ENCODE measurements around the gene SBNO2.
"Not testable (repeated sequence)": the region's sequence is repeated elsewhere in the genome, so short reads cannot be mapped to it uniquely, and the experiment has no call there.

Gene SBNO2

DNA sequence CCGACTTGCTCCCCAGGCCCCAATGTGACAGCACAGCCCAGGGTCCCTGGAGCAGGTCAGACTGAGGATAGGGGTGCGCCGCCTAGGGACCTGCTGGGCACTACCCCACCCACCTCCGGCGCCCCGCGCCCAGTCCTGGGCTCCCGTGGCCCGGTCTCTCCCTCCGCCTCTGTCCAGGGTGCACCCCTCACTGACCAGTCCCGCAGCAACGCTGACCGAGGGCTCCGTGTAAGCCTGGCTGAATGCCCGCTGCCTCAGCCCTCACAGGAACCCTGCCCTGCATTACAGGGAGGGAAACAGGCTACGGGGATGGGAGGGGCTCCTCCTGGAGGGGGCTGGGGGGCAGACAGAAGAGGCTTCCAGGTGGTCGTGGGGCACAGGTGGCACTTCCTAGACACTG lies 38.6 kb downstream of the SBNO2 start:
- no peak for DNase-seq

DNA sequence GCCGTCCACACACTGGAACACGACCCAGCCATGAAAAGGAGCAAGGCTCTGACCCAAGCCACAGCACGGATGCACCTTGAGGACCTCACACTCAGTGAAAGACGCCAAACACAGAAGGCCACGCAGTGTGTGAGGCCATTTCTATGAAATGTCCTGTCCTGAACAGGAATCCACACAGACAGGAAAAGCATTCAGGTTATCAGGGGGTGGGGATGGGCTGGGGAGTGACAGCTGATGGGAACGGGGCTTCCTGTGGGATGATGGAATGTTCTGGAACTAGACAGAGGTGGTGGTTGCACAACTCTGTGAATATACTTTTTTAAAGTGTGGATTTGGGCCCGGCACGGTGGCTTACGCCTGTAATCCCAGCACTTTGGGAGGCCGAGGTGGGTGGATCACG lies 39.6 kb downstream of the SBNO2 start:
- no peak for DNase-seq

DNA sequence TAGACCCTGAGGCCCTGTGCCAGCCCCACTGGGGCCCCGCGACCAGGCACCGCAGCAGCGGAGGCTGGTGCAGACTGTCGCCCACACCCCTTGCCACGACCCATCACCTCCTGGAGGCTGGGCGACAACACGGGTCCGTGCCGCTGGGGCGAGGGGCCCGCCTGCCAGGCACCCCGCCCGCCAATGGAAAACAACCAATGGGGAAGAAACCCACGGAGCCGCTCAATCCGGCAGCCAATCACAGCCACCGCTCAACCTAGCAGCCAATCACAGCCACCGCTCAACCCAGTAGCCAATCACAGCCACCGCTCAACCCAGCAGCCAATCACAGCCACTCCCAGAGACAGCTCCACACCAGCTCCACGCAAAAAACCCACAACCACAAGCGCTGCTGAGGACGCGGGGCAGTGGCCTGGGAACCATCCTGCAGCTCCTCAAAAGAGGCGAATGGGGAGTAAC lies 40.6 kb downstream of the SBNO2 start:
- peak in 3 of 4 experiments; percentile 29 to 42 (median 31) for DNase-seq

DNA sequence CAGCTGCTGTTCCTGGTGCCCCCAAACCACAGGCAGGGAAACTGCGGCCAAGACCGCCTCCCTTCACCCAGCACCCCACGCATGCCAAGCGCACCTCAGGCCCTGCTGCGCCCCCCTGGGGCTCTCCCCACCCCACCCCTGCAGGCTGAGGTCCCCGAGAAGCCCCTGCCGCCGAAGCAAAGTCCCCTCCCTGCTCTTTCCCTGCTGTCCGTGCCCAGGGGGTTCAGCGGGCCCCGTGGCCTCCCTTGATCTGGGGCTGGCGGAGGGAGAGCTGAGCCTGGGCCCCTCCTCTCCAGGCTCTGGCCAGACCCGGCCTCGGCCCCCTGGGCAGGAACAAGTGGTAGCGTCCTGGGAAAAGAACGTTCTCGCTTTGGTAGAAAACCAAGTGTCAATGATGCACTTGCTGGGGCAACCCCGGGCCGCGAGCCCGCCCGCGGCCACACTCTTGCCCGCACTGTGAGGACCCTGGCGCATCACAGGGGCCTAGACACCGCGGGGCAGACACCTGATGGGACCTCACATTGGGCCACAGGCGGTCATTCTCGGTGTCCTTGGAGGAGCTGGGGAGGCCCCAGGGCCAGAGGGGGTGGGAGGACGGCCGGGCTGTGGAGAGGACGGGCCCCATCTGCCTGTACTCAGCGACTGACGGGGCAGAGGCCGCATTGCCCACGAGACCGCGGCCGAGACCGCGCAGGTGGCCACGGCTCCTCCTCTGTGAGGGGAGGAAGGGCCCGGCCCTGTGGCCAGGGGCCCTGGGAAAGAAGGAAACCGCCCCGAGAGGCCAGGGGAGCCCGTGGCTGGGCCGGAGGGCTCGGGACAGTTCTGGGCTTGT lies 41.3 kb downstream of the SBNO2 start:
- DNase-seq, result peak in 3 of 4 experiments; percentile 35 to 54 (median 35)

DNA sequence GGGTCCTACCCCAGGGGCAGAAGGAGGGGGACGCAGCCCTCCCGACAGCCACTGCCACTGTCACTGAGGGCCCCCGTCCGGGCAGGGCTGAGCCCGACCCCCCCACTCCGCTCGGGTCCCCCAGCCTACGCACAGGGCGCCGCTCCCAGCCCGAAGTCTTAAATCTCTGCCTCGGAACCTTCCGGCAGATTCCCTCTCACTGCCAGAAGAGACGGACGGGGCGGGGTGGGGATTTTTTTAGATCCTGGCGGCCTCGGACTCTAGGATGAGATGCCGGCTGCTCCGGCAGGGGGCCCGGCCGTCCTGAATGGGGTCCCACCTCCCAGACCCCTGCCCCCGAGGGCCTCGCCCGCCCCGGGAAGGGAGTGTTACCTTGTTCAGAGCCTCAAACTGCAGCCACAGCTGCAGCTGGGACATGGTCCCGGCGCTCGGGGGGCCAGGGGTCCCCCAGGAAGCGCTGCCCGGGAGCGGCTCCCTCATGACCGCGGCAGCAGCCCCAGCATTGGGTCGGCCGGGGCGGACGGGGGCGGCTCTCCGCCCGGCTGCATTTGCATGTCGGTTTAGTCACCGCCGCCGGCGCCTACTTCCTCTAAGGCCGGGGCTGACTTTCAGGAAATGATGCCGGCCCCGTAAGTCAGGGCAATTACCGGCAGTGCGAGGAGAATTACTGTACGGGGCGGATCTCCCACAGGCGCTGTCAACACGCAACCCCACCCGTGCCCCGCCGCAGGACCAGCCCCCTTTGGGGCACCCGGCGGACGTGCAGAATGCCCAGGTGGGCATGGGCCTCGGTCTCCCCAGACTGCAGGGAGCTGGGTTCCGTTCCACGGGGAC lies 42.1 kb downstream of the SBNO2 start:
- DNase-seq, result peak; percentile 93 to 97 (median 97)

DNA sequence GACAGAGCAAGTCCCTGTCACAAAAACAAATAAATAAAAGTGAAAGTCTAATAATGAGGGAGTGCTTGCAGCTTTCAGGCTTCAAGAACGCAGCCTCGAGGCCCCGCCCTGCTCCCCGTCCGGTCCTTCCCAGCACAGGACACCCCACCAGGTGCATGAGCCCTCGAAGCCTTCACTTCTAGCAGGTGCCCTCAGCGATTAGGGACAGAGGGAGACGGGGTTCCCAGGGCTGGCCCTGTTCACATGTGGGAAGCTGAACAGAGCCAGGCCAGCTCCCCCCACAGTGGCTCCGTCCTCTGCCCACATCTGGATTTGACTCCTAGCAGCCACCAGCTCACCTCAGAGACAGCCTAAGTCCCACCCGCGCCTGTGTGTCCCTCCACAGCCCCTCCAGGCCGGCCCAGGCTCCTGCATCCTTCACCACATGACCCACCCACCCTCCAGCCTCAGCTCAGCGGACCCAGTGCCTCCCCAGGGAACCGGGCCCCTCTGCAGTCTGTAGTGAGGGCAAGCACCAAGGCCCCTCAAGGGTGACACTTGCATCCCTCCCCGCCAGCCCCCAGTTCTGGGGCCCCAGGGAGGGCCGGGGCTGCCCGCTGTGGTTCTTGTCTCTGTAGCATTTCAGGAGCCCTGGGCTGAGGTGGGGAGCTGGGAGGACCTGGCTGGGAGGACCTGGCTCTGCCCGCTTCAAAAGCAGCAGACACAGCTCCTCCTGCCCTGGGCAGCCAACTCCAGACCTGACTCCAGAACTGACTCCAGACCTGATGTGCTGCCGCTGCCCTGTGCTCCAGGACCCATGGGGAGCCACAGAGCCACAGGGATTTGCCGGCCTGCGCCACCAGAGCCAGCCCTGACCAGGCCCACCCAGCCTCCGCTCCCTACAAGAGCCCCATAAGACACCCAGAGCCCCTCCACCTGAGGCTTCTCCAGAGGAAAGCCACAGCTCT lies 43.0 kb downstream of the SBNO2 start:
- peak in 1 of 4 experiments; percentile 36 for DNase-seq

DNA sequence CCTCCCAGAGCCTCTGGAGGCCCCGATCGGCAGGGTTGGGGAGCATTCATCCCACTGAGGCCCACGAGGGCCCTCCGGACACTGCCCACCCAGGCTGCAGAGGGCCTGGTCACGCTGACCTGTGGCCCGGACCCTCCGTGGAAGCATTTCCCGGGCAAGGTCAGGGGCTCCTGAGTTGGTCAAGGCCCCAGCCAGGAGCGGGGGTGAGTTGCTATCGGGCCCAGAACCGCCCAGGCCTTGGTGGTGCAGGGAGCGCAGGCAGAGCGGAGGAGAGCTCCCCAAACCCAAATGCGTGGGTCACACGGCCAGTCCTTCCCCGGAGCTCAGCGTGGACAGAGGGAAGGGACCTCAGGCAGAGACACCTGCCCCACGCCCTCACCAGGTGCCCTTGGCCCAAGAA lies 44.5 kb downstream of the SBNO2 start:
- no peak for DNase-seq

DNA sequence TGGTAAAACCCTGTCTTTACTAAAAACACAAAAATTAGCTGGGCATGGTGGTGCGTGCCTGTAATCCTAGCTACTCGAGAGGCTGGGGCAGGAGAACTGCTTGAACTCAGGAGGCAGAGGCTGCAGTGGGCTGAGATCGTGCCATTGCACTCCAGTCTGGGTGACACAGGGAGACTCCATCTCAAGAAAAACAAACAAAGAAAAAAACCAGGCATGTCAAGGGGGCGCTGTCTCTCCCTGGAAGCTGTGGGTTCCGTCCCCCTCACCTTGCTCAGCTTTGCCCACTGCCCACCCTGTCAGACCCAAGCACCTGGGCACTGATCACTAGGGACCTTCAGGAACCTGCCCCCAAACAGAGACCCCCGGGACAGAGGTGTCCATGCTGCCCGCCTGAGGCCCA lies 45.0 kb downstream of the SBNO2 start:
- DNase-seq, result not testable (repeated sequence)

DNA sequence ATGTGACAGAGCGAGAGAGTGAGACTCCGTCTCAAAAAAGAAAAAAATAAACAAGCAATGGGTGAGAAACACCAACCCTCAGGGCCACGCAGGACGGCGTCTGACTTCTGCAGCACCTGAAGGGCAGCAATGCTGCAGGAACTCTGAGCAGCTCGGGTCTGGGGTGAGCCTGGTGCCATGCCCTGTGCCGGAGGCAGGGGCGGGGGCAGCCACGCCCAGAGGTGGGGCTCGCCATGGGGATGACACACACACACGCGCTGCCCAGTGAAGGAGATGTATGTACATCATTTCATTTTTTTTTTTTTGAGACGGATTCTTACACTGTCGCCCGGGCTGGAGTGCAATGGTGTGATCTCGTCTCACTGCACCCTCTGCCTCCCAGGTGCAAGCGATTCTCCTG lies 46.0 kb downstream of the SBNO2 start:
- DNase-seq, result no peak

DNA sequence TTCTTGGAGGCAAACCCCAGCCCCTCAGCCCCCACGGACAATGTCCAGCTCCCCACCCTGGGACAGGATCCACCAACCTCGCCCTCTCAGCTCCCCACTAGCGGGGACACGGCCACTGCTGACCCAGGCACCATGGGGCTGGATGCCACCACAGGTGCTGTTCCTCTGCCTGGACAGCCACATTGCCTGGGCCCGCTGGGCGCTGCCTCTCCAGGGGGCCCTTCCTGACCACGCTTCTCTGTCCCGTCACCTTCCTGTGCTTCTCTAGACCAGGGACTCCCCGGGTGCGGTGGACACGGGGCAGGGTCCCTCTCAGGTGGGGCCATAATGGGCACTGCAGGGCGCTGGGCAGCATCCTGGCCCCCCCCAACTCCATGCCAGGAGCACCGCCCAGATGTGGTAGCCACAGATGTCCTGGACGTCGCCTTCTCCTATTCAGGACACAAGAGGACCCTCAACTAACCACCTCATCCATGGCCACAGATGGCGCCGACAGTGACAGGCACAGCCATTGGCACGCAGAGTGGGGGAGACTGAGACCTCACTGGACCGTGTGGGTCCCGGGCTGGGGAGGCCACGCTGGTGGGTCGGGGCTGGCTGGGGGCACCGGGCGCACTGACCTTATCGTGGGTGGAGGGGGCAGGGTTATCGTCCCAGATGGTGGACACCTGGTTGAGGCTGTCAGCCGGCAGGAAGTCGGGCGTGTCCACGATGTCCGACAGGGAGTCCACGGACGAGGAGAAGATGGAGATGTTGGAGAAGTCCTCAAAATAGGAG lies 46.9 kb downstream of the SBNO2 start:
- DNase-seq, result no peak

DNA sequence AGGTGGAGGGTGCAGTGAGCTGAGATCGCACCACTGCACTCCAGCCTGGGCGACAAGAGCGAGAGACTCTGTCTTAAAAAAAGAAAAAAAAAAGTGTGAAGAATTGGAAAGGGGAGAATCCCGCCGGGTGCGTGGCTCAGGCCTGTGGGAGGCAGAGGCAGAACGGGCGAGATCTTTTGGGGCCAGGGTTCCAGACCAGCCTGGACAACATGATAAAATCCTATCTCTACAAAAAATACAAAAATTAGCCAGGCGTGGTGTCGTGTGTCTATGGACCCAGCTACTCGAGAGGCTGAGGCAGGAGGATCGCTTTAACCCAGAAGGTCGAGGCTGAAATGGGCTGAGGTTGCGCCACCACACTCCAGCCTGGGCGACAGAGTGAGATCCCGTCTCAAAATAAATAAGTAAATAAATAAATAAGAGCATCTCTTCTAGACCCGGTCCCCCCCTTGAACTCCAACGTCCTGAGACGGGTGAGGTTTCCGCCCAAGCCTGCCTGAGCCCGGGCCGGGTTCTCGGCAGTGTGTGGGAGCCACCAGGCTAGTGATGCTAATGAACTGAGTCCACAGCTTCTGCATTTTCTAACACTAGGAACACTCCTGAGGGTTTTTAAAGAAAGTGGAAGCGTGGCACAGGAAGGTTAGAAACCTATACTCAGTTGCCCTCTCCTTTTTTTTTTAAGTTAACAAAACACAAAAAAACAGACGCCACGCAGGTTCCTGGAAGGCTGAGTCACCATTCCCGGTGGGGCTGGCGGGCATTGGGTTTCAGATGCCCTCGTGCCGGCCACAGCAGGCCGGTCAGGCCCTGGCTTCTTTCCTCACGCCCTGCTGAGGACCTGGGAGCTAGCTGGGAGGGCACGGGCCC lies 48.2 kb downstream of the SBNO2 start:
- peak in 1 of 4 experiments; percentile 39 for DNase-seq

DNA sequence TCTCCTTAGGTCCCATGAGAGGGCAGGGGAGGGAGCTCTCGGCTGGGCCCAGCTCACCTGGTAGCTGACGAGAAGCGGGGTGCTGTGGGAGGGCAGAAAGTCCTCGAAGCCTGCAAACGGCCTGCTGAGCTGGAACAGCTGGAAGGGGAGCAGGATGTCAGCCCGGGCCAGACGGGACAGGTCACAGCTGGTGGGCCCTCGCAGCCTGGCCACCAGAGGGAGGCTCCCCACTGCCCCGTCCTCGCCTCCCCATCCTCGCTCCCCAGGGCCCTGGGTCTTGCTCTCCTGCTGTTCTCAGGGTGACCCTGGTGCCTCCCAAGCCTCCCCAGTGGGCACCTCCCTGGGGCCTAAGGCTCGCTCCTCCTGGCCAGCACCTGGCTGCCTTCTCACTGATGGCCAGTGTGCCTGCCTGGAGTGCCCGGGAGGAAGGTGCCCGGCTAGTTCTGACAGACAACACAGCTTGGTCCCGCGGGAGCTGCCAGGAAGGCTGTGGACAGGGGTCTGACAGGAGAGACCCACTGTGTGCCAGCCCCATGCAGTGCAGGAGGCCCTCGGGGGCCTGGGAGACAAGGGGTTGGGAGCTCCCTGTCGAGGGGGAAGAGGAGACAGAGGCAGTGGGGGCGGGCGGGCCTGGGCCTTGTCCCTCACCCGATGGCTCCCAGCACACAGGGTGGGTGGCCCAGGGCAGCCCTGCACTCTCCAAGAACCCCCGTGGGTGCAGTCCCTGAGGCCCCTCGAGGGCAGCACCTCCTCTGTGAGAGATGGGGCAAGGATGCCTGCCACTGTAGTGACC lies 50.0 kb downstream of the SBNO2 start:
- no peak for DNase-seq

DNA sequence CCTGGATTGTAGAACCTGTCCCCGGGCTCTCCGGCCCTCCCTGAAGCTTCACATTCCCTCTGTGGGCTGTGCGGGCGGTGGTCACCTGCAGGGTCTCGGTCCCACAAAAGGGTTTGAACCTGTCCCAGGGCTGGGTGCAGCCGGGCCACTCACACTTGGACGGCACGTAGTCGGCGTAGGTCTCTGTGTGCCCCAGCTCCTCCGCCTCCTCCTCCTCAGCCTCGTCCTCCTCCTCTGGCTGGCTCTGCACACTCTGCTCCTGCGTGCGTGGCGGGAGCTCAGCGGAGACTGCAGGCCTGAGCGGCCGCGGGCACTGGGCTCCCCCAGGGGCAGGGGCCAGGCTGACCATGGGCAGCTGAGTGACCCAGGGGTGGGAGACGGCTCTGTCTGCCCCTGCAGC lies 50.7 kb downstream of the SBNO2 start:
- no peak for DNase-seq

DNA sequence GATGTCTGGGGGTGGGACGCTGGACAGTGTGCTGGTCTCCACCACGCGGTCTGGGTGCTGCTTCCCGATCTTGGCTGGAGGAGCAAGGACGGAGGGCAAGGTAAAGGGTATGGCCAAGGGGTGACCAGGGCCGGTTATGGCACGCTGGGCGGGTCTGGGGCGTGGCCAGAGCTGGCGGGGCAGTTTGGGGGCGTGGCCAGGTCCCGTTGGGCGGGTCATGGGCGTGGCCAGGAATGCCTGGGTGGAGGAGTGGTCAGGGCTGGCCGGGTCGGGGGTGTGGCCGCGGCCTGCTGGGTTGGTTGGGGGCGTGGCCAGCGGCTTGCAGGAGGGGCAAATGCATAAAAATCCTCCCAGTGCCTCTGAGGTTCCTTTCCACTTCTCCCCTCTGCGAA lies 51.1 kb downstream of the SBNO2 start:
- peak; percentile 71 to 85 (median 71) for DNase-seq

DNA sequence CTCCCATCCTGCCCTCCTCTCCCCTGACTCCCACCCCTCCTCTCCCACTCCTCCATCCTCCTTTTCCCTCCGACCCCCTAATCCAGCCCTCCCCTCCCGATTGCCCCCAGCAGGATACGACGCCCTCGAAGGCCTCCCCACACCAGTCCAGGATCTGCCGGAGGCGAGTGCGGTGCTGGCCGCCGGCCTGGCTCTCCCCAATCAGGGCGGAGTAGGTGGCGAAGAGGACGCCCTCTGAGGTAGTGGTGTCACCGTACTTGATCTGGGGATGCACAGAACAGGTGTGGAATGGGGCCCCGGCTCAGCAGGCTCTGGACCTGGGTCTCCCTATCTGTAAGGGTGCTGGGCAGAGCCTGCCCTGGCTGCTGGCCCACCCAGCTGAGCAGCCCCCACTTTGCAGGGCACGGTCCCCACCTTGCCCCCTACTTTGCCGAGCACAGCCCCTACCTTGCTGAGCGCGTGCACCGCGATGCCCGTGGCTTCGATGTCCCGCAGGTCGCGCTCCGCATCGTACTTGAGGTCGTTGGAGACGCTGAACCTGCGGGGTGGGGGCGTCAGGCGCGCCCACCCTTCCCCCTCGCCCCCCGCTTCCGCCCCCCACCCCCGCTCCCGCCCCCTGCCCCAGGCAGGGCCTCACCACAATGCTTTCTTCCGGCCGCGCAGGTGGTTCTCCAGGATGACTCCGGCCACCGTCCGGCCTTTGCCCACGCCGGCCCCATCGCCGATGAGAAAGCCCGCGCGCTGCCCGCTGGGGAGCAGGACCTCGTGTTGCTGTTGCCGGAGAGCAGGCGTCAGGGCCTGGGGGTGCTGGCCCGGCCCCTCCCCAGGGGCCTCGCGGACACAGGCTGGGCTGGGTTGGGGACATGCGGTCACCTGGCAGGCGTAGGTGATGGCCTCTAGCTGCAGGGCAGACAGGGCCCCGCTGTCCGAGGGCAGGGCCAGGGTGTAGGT lies 51.8 kb downstream of the SBNO2 start:
- DNase-seq, result no peak

DNA sequence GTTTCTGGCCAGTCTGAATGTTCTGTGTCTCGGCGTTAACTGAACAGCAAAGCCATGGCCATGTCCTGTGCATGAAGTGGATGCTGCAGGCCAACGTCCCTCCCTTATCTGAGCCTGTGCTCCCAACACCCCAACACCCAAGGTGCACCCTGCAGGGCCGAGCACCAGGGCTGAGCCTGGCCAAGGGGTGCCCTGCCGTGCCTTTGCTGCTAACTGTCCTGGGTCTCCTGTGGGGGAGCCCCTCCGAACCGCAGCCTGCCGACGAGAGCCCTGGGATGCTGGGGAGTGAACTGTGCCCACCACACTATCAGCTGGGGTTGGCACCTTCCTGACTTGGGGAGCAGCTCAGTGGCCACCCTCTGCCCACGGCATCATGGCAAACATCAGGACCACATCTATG lies 52.7 kb downstream of the SBNO2 start:
- no peak for DNase-seq

DNA sequence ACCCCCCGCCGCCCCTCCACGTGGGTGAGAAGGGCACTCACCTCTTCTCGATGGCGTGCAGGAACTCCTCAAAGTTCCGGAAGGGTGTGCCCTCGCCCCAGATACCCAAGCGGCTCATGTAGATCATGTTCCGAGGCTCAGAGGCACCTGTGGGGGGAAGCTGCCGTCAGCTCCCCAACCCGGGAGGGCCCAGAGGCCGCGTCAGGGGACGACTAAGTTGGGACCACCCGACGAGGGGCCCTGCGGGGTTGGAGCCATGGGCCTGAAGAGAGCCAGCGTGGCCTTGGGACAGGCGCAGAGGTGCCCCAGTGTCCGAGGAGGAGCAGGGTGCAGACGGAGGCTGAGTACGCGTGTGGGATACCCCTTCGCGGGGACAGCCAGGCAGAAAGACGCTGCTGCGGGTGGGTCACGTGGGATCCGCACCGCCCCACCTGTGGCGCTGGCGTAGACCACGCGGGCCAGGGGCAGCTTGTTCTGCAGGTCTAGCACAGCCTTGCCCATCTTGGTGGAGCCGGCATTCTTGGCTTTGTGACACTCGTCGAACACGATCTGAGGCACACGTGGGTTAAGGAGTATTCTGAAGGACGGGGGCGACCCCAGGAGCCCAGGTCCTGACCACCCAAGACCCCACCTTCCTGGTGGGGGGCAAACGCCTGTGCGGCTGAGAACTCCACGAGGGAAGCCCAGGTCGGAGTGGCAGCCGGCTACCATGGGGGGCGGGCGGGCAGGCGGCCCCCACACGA lies 54.4 kb downstream of the SBNO2 start:
- no peak for DNase-seq

DNA sequence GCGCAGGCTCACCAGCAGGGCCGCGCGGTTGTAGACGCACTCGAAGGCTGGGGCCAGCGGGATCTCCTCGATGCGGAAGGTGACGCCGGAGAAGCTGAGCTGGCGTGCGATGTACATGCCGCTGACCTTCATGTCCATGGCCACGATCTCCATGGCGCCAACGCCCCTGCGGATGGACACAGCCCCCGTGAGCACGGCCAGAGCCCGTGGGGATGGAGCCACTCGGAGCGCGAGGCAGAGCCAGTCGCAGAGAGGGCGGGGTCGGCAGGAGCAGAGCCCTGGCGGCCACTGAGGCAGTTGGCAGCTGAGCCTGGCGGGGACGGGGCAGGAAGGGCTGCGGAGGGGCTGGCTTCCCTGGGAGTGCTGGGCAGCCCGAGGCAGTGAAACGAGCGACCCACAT lies 55.1 kb downstream of the SBNO2 start:
- DNase-seq, result no peak
